IMR-90 (cell line): ENCODE data around the gene COLEC11. TPM values are rescaled to one million over a fixed set of nuclear protein-coding genes. Genes with fewer than 3 reads are reported as not detected.

Experiments used
- ATAC-seq: fragments of 200-7000 bp; cut with Tn5 transposase; 2 replicates; pipeline ENCODE4 v1.9.1; 2020; ENCODE audit warnings: low read depth, mild to moderate bottlenecking, moderate library complexity
- BruUV-seq: library from RNA; stranded (reverse); fragments of 400-500 nt; replicated peaks from 2 replicates; lab custom pipeline; 2021; lab: Mats Ljungman, UMichigan
- CTCF ChIA-PET: fragments of 300-600 bp; formaldehyde crosslinking; extraction: SDS; loops from one replicate; lab custom pipeline; 2021; ENCODE audit warnings: antibody characterized with exemption; lab: Yijun Ruan, JAX
- POLR2A ChIA-PET: fragments of 300-600 bp; sonication (Branson Sonifier 250); formaldehyde crosslinking; loops from one replicate; lab custom pipeline; 2022; ENCODE audit warnings: antibody characterized with exemption; ENCODE audit not compliant: unreplicated experiment; lab: Charles Lee
- DNase-seq: peaks from one replicate; pipeline ENCODE4 v3.0.0; 2013
- H2AFZ ChIP-seq: replicated peaks from 2 replicates; pipeline ENCODE3; 2013; ENCODE audit warnings: low read length, mild to moderate bottlenecking; ENCODE audit not compliant: poor library complexity
- H2AK5ac ChIP-seq: 2 replicates; pipeline ENCODE4 v1.6.1; 2013; ENCODE audit warnings: low read depth, low read length, inconsistent platforms
- H2AK9ac ChIP-seq: replicated peaks from 2 replicates; pipeline ENCODE3; 2013; ENCODE audit warnings: mild to moderate bottlenecking, low read depth, low read length, moderate library complexity; ENCODE audit not compliant: poor library complexity
- H2BK120ac ChIP-seq: 2 replicates; pipeline ENCODE4 v1.6.1; 2013; ENCODE audit warnings: low read depth, low read length, inconsistent platforms
- H2BK15ac ChIP-seq: 3 replicates; pipeline ENCODE4 v1.6.1; 2013; ENCODE audit warnings: low read depth, low read length, inconsistent platforms
- H2BK20ac ChIP-seq: 2 replicates; pipeline ENCODE4 v1.6.1; 2013; ENCODE audit warnings: low read depth, mild to moderate bottlenecking, inconsistent platforms, low read length, moderate library complexity
- H2BK5ac ChIP-seq: 2 replicates; pipeline ENCODE4 v1.6.1; 2013; ENCODE audit warnings: mild to moderate bottlenecking, low read depth, low read length, inconsistent platforms; ENCODE audit not compliant: poor library complexity, severe bottlenecking
- H3K14ac ChIP-seq: replicated peaks from 2 replicates; pipeline ENCODE4 v1.6.1; 2013; ENCODE audit warnings: low read depth, low read length, inconsistent platforms
- H3K18ac ChIP-seq: 2 replicates; pipeline ENCODE4 v1.6.1; 2013; ENCODE audit warnings: low read depth, low read length, control low read depth
- H3K23ac ChIP-seq: 2 replicates; pipeline ENCODE4 v1.6.1; 2013; ENCODE audit warnings: low read depth, low read length, inconsistent platforms
- H3K27ac ChIP-seq: 2 replicates; pipeline ENCODE4 v1.5.1; 2013; ENCODE audit warnings: mild to moderate bottlenecking, control low read depth, low read length; ENCODE audit not compliant: insufficient read depth
- H3K27me3 ChIP-seq: 2 replicates; pipeline ENCODE4 v1.6.1; 2013; ENCODE audit warnings: low read length; ENCODE audit not compliant: control insufficient read depth, insufficient read depth
- H3K36me3 ChIP-seq: 2 replicates; pipeline ENCODE4 v1.6.1; 2013; ENCODE audit warnings: low read length, mixed read lengths; ENCODE audit not compliant: control insufficient read depth, insufficient read depth
- H3K4ac ChIP-seq: 2 replicates; pipeline ENCODE4 v1.6.1; 2013; ENCODE audit warnings: low read depth, low read length, inconsistent platforms
- H3K4me1 ChIP-seq: 2 replicates; pipeline ENCODE4 v1.6.1; 2013; ENCODE audit warnings: low read length, mixed read lengths; ENCODE audit not compliant: control insufficient read depth, insufficient read depth
- H3K4me2 ChIP-seq: 2 replicates; pipeline ENCODE4 v1.6.1; 2013; ENCODE audit warnings: low read depth, mild to moderate bottlenecking, control low read depth, low read length, moderate library complexity
- H3K4me3 ChIP-seq: 2 replicates; pipeline ENCODE4 v1.5.1; 2013; ENCODE audit warnings: low read depth, mild to moderate bottlenecking, control low read depth, low read length, moderate library complexity; ENCODE audit not compliant: insufficient read depth
- H3K56ac ChIP-seq: 2 replicates; pipeline ENCODE4 v1.6.1; 2013; ENCODE audit warnings: low read length, inconsistent platforms; ENCODE audit not compliant: insufficient read depth; ENCODE audit errors: extremely low read depth
- H3K79me1 ChIP-seq, 2 experiments: 2 replicates each; pipeline ENCODE4 v1.6.1; 2013; ENCODE audit warnings: low read length in 2 of 2, inconsistent platforms in 1 of 2, low read depth in 1 of 2
- H3K9ac ChIP-seq: 2 replicates; pipeline ENCODE4 v1.6.1; 2013; ENCODE audit warnings: low read depth, low read length, control low read depth
- H3K9me1 ChIP-seq: 2 replicates; pipeline ENCODE4 v1.6.1; 2013; ENCODE audit warnings: low read length, inconsistent platforms; ENCODE audit not compliant: insufficient read depth
- H3K9me3 ChIP-seq: 2 replicates; pipeline ENCODE4 v1.6.1; 2013; ENCODE audit warnings: low read length; ENCODE audit not compliant: control insufficient read depth, insufficient read depth
- H4K20me1 ChIP-seq: 2 replicates; pipeline ENCODE4 v1.6.1; 2013; ENCODE audit warnings: low read length, inconsistent platforms; ENCODE audit not compliant: insufficient read depth
- H4K5ac ChIP-seq: 2 replicates; pipeline ENCODE4 v1.6.1; 2013; ENCODE audit warnings: mild to moderate bottlenecking, low read depth, low read length, control low read depth
- H4K8ac ChIP-seq, 2 experiments: 2 replicates each; pipeline ENCODE4 v1.6.1; 2013; ENCODE audit warnings: low read depth in 2 of 2, low read length in 2 of 2, control low read depth in 1 of 2, inconsistent platforms in 1 of 2
- H4K91ac ChIP-seq: 2 replicates; pipeline ENCODE4 v1.6.1; 2013; ENCODE audit warnings: low read depth, low read length, inconsistent platforms; ENCODE audit not compliant: insufficient read depth
- BHLHE40 ChIP-seq: fragments of 150-350 bp; IDR thresholded peaks from 2 replicates; pipeline ENCODE4 v1.6.1; 2016; ENCODE audit warnings: mild to moderate bottlenecking, low read depth, low read length
- ELK1 ChIP-seq: fragments of 150-350 bp; IDR thresholded peaks from 2 replicates; pipeline ENCODE4 v1.6.1; 2016; ENCODE audit warnings: low read depth, mild to moderate bottlenecking, low read length, moderate library complexity, borderline replicate concordance
- FOS ChIP-seq: fragments of 150-350 bp; IDR thresholded peaks from 2 replicates; pipeline ENCODE4 v1.6.1; 2016; ENCODE audit warnings: low read depth, low read length
- MAFK ChIP-seq: IDR thresholded peaks from 2 replicates; pipeline ENCODE4 v1.6.1; 2012; ENCODE audit warnings: low read depth, low read length, improper control_type of control experiment
- MAZ ChIP-seq: IDR thresholded peaks from 2 replicates; pipeline ENCODE4 v1.6.1; 2012; ENCODE audit warnings: low read depth, mild to moderate bottlenecking, low read length, improper control_type of control experiment, moderate library complexity, borderline replicate concordance
- MXI1 ChIP-seq: IDR thresholded peaks from 2 replicates; pipeline ENCODE4 v1.6.1; 2012; ENCODE audit warnings: low read depth, mild to moderate bottlenecking, low read length, moderate library complexity, borderline replicate concordance
- RAD21 ChIP-seq: IDR thresholded peaks from 2 replicates; pipeline ENCODE4 v1.6.1; 2012; ENCODE audit warnings: low read length, improper control_type of control experiment
- RCOR1 ChIP-seq: IDR thresholded peaks from 2 replicates; pipeline ENCODE4 v1.6.1; 2012; ENCODE audit warnings: mild to moderate bottlenecking, low read length, improper control_type of control experiment; ENCODE audit not compliant: insufficient replicate concordance
- RFX5 ChIP-seq: IDR thresholded peaks from 2 replicates; pipeline ENCODE4 v1.8.0; 2012; ENCODE audit warnings: low read depth, mild to moderate bottlenecking, low read length, moderate library complexity
- SMC3 ChIP-seq: fragments of 150-350 bp; IDR thresholded peaks from 2 replicates; pipeline ENCODE4 v1.6.1; 2016; ENCODE audit warnings: low read depth, mild to moderate bottlenecking, antibody characterized with exemption, low read length, moderate library complexity
- USF2 ChIP-seq: fragments of 150-350 bp; IDR thresholded peaks from 2 replicates; pipeline ENCODE4 v1.6.1; 2017; ENCODE audit warnings: mild to moderate bottlenecking, antibody characterized with exemption, low read length, low read depth
- whole genome bisulfite sequencing, 2 experiments: methylation state at CpG; one replicate each; pipeline versions ENCODE4 v1.1.5 to v1.1.7; 2013; ENCODE audit warnings: missing lambda C conversion rate in 2 of 2; ENCODE audit not compliant: insufficient read length in 1 of 2; ENCODE audit errors: extremely low coverage in 2 of 2; 5-methylcytosine and 5-hydroxymethylcytosine counted together
- dilution Hi-C: fragments of 300-500 bp; cut with HindIII; formaldehyde crosslinking; loops from one replicate; pipeline ENCODE4 v1.14.3; 2018; ENCODE audit warnings: low sequenced_read_pairs; ENCODE audit not compliant: unreplicated experiment
- in situ Hi-C: fragments of 300-500 bp; cut with MboI; formaldehyde crosslinking; loops from 3 replicates; pipeline ENCODE4 v1.14.3; 2019; ENCODE audit warnings: low sequenced_read_pairs, inconsistent platforms, mixed read lengths
- intact Hi-C: fragments of 100-400 bp; cut with micrococcal nuclease; formaldehyde crosslinking; loops from 2 replicates; pipeline ENCODE4 v1.10.0; 2022
- polyA plus RNA-seq, 3 experiments: library from polyadenylated mRNA; depleted of rRNA; stranded (reverse); fragments of >200 nt; gene quantifications; 2 replicates each; pipeline ENCODE4 v1.2.3, GENCODE V29; 2012; ENCODE audit warnings: low replicate concordance in 1 of 3
- total RNA-seq: library from RNA; depleted of rRNA; stranded (reverse); fragments of >200 nt; gene quantifications from 2 replicates; pipeline ENCODE4 v1.2.3, GENCODE V29; 2012

Gene COLEC11
- total and polyA plus RNA-seq, 2 of the 4 experiments (the other 2 are of a cell fraction): under 0.01 to 0.24 TPM

GRCh38 chr2:3650140-3650920 is 55.4 kb downstream of the COLEC11 start:
- CTCF ChIA-PET: interaction anchor here (1.0 kb wide), 1 partner anchor 8 kb away, joined by 3 read pairs; no protein-coding TSS in a partner anchor
- Histone ChIP-seq H2BK15ac (no peak overlapping the region), H3K4me1 (peaks cover 4% of the 10 kb centered on the region; the same call in 1 of the 2 replicates), H3K27ac (no peak overlapping the region), H3K56ac (peak overlapping the region; percentile 13; the same call in 1 of the 2 replicates), H3K27me3 (no peaks in the 10 kb centered on the region; the same call in 1 of the 2 replicates), H3K18ac (no peak overlapping the region; the same call in 1 of the 2 replicates), H2AK5ac (no peak overlapping the region), H3K23ac (no peak overlapping the region), H2AK9ac (peak overlapping the region; percentile 18), H2BK120ac (peak overlapping the region; percentile 0), H3K14ac (no peak overlapping the region), H2BK20ac (peak overlapping the region; percentile 27; the same call in 1 of the 2 replicates), H2BK5ac (no peak overlapping the region), H4K8ac (no peak overlapping the region; a peak in 1 of 4 replicates), H4K20me1 (no peaks in the 10 kb centered on the region), H3K4me2 (peak overlapping the region; percentile 18), H4K5ac (no peak overlapping the region; the same call in 1 of the 2 replicates), H3K9ac (no peak overlapping the region), H3K36me3 (no peaks in the 10 kb centered on the region), H3K79me1 (no peaks in the 10 kb centered on the region), H4K91ac (no peak overlapping the region), H3K9me3 (peaks cover 3% of the 10 kb centered on the region; the same call in 1 of the 2 replicates), H2AFZ (peak overlapping the region; percentile 60), H3K4ac (no peak overlapping the region), H3K9me1 (no peaks in the 10 kb centered on the region), H3K4me3 (no peak overlapping the region)
- POLR2A ChIA-PET: no interaction called here
- no peak for DNase-seq
- no peak; the same call in 1 of the 2 replicates for ATAC-seq
- dilution Hi-C loops (no loop called here), in situ Hi-C loops (loop anchor here (25.0 kb wide), 1 partner anchor 1788 kb away; no protein-coding TSS in a partner anchor), intact Hi-C loops (loop anchor here (2.0 to 5.0 kb wide), 3 partner anchors 66 to 183 kb away; no protein-coding TSS in a partner anchor)
- 89% methylated on average over 5 of the region's 20 CpGs; no CpG with 5 or more reads in 1 of the 2 experiments for WGBS, 2 experiments
- BruUV-seq: no TSS peak
- no peak for TF ChIP-seq BHLHE40
- no peak for TF ChIP-seq USF2
- no peak for TF ChIP-seq MAZ
- TF ChIP-seq ELK1: no peak
- no peak for TF ChIP-seq RAD21
- TF ChIP-seq RFX5: no peak
- no peak for TF ChIP-seq MAFK
- TF ChIP-seq SMC3: no peak
- no peak for TF ChIP-seq MXI1
- TF ChIP-seq RCOR1: no peak
- no peak for TF ChIP-seq FOS
